Prostate gland (tissue), 2 donors: Measurements from ENCODE around the gene SCRT2.

Experiments
- POLR2A ChIP-seq: fragments of 450-650 bp; IDR thresholded peaks from one replicate; pipeline ENCODE4 v1.6.1; 2016; ENCODE audit warnings: antibody characterized with exemption, mild to moderate bottlenecking
- POLR2AphosphoS5 ChIP-seq: sonication (generic); formaldehyde crosslinking; IDR thresholded peaks from one replicate; pipeline ENCODE4 v1.6.1; 2017; ENCODE audit warnings: antibody characterized with exemption
- TF ChIP-seq, protein P1 (sequence below), 4 experiments: fragments of 200-600 bp in 2 of 4; fragments of 450-650 bp in 2 of 4; sonication (generic) in 2 of 4; IDR thresholded peaks; 1 replicate in 3 of 4; 2 replicates in 1 of 4; pipeline ENCODE4 v1.5.1; 2016 to 2019; ENCODE audit warnings: antibody characterized with exemption in 4 of 4, mild to moderate bottlenecking in 2 of 4, moderate library complexity in 2 of 4

DNA sequence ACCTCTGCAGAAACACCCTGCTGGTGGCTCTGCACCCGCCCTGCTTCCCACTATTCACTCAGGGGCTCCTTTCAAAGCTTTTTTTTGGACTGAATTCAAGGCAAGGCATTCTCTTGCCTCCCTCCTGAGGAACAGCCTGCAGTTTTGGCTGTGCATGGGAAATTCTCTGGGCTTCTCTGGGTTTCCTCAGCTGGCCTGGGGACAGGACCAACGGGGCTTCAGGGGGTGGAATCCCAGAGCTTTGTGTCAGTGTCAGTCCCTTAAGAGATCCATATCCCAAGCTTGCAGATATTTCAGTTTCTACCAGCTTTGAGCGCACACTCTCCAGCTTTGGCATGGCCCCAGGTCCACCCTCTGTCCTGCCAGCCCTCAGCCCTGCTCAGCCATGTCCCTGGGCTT lies 2.0 kb downstream of the SCRT2 start:
- no peak for TF ChIP-seq POLR2AphosphoS5
- TF ChIP-seq, protein P1, sequence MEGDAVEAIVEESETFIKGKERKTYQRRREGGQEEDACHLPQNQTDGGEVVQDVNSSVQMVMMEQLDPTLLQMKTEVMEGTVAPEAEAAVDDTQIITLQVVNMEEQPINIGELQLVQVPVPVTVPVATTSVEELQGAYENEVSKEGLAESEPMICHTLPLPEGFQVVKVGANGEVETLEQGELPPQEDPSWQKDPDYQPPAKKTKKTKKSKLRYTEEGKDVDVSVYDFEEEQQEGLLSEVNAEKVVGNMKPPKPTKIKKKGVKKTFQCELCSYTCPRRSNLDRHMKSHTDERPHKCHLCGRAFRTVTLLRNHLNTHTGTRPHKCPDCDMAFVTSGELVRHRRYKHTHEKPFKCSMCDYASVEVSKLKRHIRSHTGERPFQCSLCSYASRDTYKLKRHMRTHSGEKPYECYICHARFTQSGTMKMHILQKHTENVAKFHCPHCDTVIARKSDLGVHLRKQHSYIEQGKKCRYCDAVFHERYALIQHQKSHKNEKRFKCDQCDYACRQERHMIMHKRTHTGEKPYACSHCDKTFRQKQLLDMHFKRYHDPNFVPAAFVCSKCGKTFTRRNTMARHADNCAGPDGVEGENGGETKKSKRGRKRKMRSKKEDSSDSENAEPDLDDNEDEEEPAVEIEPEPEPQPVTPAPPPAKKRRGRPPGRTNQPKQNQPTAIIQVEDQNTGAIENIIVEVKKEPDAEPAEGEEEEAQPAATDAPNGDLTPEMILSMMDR (IDR thresholded peaks at IDR 0.05), result no peak
- no peak for TF ChIP-seq POLR2A
